ENCODE results near the gene GJB5. TPM values are rescaled to one million over a fixed set of nuclear protein-coding genes. Genes with fewer than 3 reads are reported as not detected.

The GJB5 gene
- polyA plus RNA-seq, 1 donor from 2014 or later = not detected

GRCh38 chr1:34781844-34782391, 27.1 kb downstream of the GJB5 start:
- no peak overlapping the region for H3K4me2 ChIP-seq (ENCODE audit: low read length)
- H3K27ac ChIP-seq (ENCODE audit: low read length) = no peak overlapping the region
- H2AFZ ChIP-seq (ENCODE audit: low read depth, low read length) = no peak overlapping the region

GRCh38 chr1:34784751-34785221, 29.9 kb downstream of the GJB5 start:
- Histone ChIP-seq H4K20me1 (ENCODE audit: insufficient read depth) (no peaks in the 10 kb centered on the region), H3K36me3 (ENCODE audit: insufficient read depth, low read length) (no peaks in the 10 kb centered on the region), H3K4me2 (ENCODE audit: low read length) (no peak overlapping the region), H3K9me2 (ENCODE audit: insufficient read depth, low read length) (no peaks in the 10 kb centered on the region), H3K79me2 (replicated peaks; ENCODE audit: insufficient read depth, low read length) (no peaks in the 10 kb centered on the region), H3K9me3 (ENCODE audit: low read length) (no peaks in the 10 kb centered on the region), H3K27me3 (ENCODE audit: insufficient read depth, low read depth, low read length) (peaks cover 40% of the 10 kb centered on the region), H3K4me3 (ENCODE audit: low read length) (no peak overlapping the region), H3K9ac (ENCODE audit: low read length) (no peak overlapping the region), H3F3A (ENCODE audit: insufficient read depth, low read length, poor library complexity, severe bottlenecking) (no peaks in the 10 kb centered on the region), H3K27ac (ENCODE audit: low read length) (no peak overlapping the region), H2AFZ (ENCODE audit: low read depth, low read length) (no peak overlapping the region)
- TF ChIP-seq SMC3 (conservative IDR thresholded peaks at IDR 0.05; ENCODE audit: poor library complexity) (no peak), MXI1 (conservative IDR thresholded peaks at IDR 0.05; ENCODE audit: poor library complexity, severe bottlenecking) (no peak), EZH2 (IDR thresholded peaks at IDR 0.05; ENCODE audit: borderline replicate concordance, insufficient read depth, low read length, poor library complexity, severe bottlenecking) (no peak), EP300 (conservative IDR thresholded peaks at IDR 0.05; ENCODE audit: poor library complexity, severe bottlenecking) (no peak), RAD21 (conservative IDR thresholded peaks at IDR 0.05) (no peak), CTCF (IDR thresholded peaks at IDR 0.05; ENCODE audit: poor library complexity, severe bottlenecking) (no peak), TAF1 (IDR thresholded peaks at IDR 0.05; ENCODE audit: low read depth) (no peak), POLR2AphosphoS5 (IDR thresholded peaks at IDR 0.05) (no peak)

More at GRCh38 chr1:34781844-34782391, 27.1 kb downstream of the GJB5 start:
- Histone ChIP-seq H3K9me3 (ENCODE audit: low read length) (no peaks in the 10 kb centered on the region), H3K4me3 (ENCODE audit: low read length) (peak overlapping the region; percentile 45), H3K9ac (ENCODE audit: low read length) (no peak overlapping the region), H3K27me3 (ENCODE audit: insufficient read depth, low read depth, low read length) (peaks cover 44% of the 10 kb centered on the region), H3K9me2 (ENCODE audit: insufficient read depth, low read length) (no peaks in the 10 kb centered on the region), H4K20me1 (ENCODE audit: insufficient read depth) (no peaks in the 10 kb centered on the region), H3F3A (ENCODE audit: insufficient read depth, low read length, poor library complexity, severe bottlenecking) (no peaks in the 10 kb centered on the region), H3K79me2 (replicated peaks; ENCODE audit: insufficient read depth, low read length) (no peaks in the 10 kb centered on the region), H3K36me3 (ENCODE audit: insufficient read depth, low read length) (no peaks in the 10 kb centered on the region)
- TF ChIP-seq TAF1 (IDR thresholded peaks at IDR 0.05; ENCODE audit: low read depth) (no peak), POLR2AphosphoS5 (IDR thresholded peaks at IDR 0.05) (no peak), EZH2 (IDR thresholded peaks at IDR 0.05; ENCODE audit: borderline replicate concordance, insufficient read depth, low read length, poor library complexity, severe bottlenecking) (no peak), SMC3 (conservative IDR thresholded peaks at IDR 0.05; ENCODE audit: poor library complexity) (no peak), RAD21 (conservative IDR thresholded peaks at IDR 0.05) (no peak), REST (IDR thresholded peaks at IDR 0.05; ENCODE audit: borderline replicate concordance) (no peak), MXI1 (conservative IDR thresholded peaks at IDR 0.05; ENCODE audit: poor library complexity, severe bottlenecking) (no peak), EP300 (conservative IDR thresholded peaks at IDR 0.05; ENCODE audit: poor library complexity, severe bottlenecking) (no peak), CTCF (IDR thresholded peaks at IDR 0.05; ENCODE audit: poor library complexity, severe bottlenecking) (no peak)

All from neural cell (in vitro differentiated cells).